HepG2 (cell line): ENCODE data around the gene CHAF1A. TPM values are rescaled to one million over a fixed set of nuclear protein-coding genes. Genes with fewer than 3 reads are reported as not detected.

ENCODE experiments used
- HOXA9 ChIP-seq: sonication (generic); formaldehyde crosslinking; IDR thresholded peaks from 2 replicates; pipeline ENCODE4 v1.8.1; 2022; ENCODE audit warnings: missing genetic modification reagents, mild to moderate bottlenecking, moderate library complexity, borderline replicate concordance
- KLF9 ChIP-seq: IDR thresholded peaks from 2 replicates; pipeline ENCODE4 v1.6.1; 2016; ENCODE audit warnings: low read depth
- NFKB2 ChIP-seq: sonication (generic); formaldehyde crosslinking; IDR thresholded peaks from 2 replicates; pipeline ENCODE4 v1.4.0; 2020; ENCODE audit warnings: missing genetic modification reagents, borderline replicate concordance
- RBM22 ChIP-seq: fragments of 200-400 bp; formaldehyde crosslinking; optimal IDR thresholded peaks from 2 replicates; pipeline ENCODE3; 2017; ENCODE audit warnings: mild to moderate bottlenecking, low read length, moderate library complexity
- SMAD9 ChIP-seq: sonication (generic); formaldehyde crosslinking; IDR thresholded peaks from 2 replicates; pipeline ENCODE4 v1.5.1; 2020; ENCODE audit warnings: mild to moderate bottlenecking, missing genetic modification reagents
- TBP ChIP-seq: sonication (generic); formaldehyde crosslinking; IDR thresholded peaks from 2 replicates; pipeline ENCODE4 v1.5.0; 2020; ENCODE audit warnings: missing genetic modification reagents
- ZNF138 ChIP-seq: sonication (generic); formaldehyde crosslinking; IDR thresholded peaks from 2 replicates; pipeline ENCODE4 v1.5.0; 2020; ENCODE audit warnings: mild to moderate bottlenecking, low read depth, missing genetic modification reagents
- ZNF383 ChIP-seq: sonication (generic); formaldehyde crosslinking; IDR thresholded peaks from 2 replicates; pipeline ENCODE4 v1.4.0; 2020; ENCODE audit warnings: missing genetic modification reagents, mild to moderate bottlenecking, borderline replicate concordance
- ZNF550 ChIP-seq: sonication (generic); formaldehyde crosslinking; IDR thresholded peaks from 2 replicates; pipeline ENCODE4 v1.4.0; 2020; ENCODE audit warnings: mild to moderate bottlenecking, missing genetic modification reagents, borderline replicate concordance
- ZNF674 ChIP-seq: sonication (generic); formaldehyde crosslinking; IDR thresholded peaks from 2 replicates; pipeline ENCODE4 v1.5.0; 2020; ENCODE audit warnings: low read depth, mild to moderate bottlenecking, missing genetic modification reagents
- polyA plus RNA-seq, 8 experiments: library from polyadenylated mRNA; depleted of rRNA in 3 of 8; stranded (reverse) in 7 of 8; unstranded in 1 of 8; fragments of >200 nt; fragmentation: Illumina TruSeq in 4 of 8; extraction: Trizol in 4 of 8; gene quantifications; 2 replicates each; pipeline versions ENCODE4 v1.2.1 to v1.2.3, GENCODE V29; 2011 to 2016; ENCODE audit warnings: low read depth in 4 of 8, missing spikeins in 1 of 8, mixed read lengths in 1 of 8; ENCODE audit not compliant: insufficient read depth in 1 of 8
- total RNA-seq, 5 experiments: library from RNA; depleted of rRNA; stranded (reverse); fragments of >200 nt; fragmentation: Illumina TruSeq; extraction: Trizol; gene quantifications; 2 replicates each; pipeline ENCODE4 v1.2.3, GENCODE V29; 2016; ENCODE audit warnings: low read depth in 1 of 5
- TF ChIP-seq, protein P1 (sequence below): sonication (generic); formaldehyde crosslinking; IDR thresholded peaks from 2 replicates; pipeline ENCODE4 v1.5.1; 2020; ENCODE audit warnings: missing genetic modification reagents, mild to moderate bottlenecking, borderline replicate concordance
- TF ChIP-seq, protein P2 (sequence below): sonication (generic); formaldehyde crosslinking; IDR thresholded peaks from 2 replicates; pipeline ENCODE4 v1.8.0; 2022; ENCODE audit warnings: mild to moderate bottlenecking, missing genetic modification reagents, moderate library complexity
- TF ChIP-seq, protein P3 (sequence below): sonication (generic); formaldehyde crosslinking; IDR thresholded peaks from 2 replicates; pipeline ENCODE4 v1.4.0; 2020; ENCODE audit warnings: mild to moderate bottlenecking, missing genetic modification reagents
- TF ChIP-seq, protein P4 (sequence below): sonication (generic); formaldehyde crosslinking; IDR thresholded peaks from 2 replicates; pipeline ENCODE4 v1.4.0; 2020; ENCODE audit warnings: mild to moderate bottlenecking, missing genetic modification reagents
- TF ChIP-seq, protein P5 (sequence below): sonication (generic); formaldehyde crosslinking; IDR thresholded peaks from 2 replicates; pipeline ENCODE4 v1.5.1; 2020; ENCODE audit warnings: mild to moderate bottlenecking, missing genetic modification reagents, moderate library complexity

CHAF1A gene
- total and polyA plus RNA-seq, 2 of the 13 experiments (the other 11 are each of a cell fraction or from before 2014, with no cell fraction given) = 11.0 to 34.8 TPM

DNA sequence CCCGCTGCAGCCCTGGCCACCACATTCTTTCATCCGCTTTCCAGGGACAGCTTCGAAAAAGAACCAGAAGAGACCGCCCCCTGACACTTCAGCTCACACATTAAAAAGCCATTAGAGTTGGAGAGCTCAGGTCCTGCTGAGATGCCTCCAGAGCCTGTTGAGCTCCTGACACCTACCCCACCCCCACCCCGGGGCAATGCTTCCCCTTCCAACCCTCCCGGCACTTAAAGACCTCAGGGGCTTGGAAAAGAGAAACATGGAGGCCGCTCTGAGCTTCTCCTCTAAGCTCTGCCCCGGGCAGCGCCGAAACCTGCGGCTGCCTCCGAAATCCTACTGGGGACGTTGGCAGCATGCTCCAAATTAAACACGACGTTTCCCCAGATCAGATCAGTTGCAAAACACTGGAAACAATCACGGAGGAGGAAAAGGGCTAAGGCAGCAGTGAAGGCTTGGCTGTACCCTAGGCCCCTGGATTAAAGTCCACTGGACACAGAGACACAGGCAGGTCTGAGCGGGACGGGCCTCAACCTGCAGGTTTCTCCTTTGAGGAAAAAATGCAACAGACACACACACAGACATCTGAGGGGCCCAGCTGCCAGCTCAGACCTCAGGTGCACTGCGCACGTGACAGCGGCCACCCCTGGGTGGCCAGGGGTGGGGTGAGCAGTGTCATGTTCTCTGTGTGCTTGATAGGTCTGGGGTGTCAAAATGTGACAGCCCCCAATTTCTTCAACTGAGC, 11.7 kb upstream of the CHAF1A start (continued):
- TF ChIP-seq ZNF550 (CRISPR knock-in tag) = no peak
- no peak for TF ChIP-seq ZNF383 (CRISPR knock-in tag)
- peak; percentile 46; the same call in 1 of the 2 replicates for TF ChIP-seq NFKB2 (CRISPR knock-in tag)
- TF ChIP-seq ZNF138 = no peak
- TF ChIP-seq, protein P1, sequence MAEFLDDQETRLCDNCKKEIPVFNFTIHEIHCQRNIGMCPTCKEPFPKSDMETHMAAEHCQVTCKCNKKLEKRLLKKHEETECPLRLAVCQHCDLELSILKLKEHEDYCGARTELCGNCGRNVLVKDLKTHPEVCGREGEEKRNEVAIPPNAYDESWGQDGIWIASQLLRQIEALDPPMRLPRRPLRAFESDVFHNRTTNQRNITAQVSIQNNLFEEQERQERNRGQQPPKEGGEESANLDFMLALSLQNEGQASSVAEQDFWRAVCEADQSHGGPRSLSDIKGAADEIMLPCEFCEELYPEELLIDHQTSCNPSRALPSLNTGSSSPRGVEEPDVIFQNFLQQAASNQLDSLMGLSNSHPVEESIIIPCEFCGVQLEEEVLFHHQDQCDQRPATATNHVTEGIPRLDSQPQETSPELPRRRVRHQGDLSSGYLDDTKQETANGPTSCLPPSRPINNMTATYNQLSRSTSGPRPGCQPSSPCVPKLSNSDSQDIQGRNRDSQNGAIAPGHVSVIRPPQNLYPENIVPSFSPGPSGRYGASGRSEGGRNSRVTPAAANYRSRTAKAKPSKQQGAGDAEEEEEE (CRISPR knock-in tag) = no peak
- TF ChIP-seq, protein P2, sequence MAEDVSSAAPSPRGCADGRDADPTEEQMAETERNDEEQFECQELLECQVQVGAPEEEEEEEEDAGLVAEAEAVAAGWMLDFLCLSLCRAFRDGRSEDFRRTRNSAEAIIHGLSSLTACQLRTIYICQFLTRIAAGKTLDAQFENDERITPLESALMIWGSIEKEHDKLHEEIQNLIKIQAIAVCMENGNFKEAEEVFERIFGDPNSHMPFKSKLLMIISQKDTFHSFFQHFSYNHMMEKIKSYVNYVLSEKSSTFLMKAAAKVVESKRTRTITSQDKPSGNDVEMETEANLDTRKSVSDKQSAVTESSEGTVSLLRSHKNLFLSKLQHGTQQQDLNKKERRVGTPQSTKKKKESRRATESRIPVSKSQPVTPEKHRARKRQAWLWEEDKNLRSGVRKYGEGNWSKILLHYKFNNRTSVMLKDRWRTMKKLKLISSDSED (CRISPR knock-in tag) = no peak
- TF ChIP-seq, protein P3, sequence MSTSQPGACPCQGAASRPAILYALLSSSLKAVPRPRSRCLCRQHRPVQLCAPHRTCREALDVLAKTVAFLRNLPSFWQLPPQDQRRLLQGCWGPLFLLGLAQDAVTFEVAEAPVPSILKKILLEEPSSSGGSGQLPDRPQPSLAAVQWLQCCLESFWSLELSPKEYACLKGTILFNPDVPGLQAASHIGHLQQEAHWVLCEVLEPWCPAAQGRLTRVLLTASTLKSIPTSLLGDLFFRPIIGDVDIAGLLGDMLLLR (CRISPR knock-in tag) = 0 out of 2 replicates have a peak, but pooled peaks have one; percentile 32
- TF ChIP-seq TBP (CRISPR knock-in tag) = no peak
- TF ChIP-seq, protein P4, sequence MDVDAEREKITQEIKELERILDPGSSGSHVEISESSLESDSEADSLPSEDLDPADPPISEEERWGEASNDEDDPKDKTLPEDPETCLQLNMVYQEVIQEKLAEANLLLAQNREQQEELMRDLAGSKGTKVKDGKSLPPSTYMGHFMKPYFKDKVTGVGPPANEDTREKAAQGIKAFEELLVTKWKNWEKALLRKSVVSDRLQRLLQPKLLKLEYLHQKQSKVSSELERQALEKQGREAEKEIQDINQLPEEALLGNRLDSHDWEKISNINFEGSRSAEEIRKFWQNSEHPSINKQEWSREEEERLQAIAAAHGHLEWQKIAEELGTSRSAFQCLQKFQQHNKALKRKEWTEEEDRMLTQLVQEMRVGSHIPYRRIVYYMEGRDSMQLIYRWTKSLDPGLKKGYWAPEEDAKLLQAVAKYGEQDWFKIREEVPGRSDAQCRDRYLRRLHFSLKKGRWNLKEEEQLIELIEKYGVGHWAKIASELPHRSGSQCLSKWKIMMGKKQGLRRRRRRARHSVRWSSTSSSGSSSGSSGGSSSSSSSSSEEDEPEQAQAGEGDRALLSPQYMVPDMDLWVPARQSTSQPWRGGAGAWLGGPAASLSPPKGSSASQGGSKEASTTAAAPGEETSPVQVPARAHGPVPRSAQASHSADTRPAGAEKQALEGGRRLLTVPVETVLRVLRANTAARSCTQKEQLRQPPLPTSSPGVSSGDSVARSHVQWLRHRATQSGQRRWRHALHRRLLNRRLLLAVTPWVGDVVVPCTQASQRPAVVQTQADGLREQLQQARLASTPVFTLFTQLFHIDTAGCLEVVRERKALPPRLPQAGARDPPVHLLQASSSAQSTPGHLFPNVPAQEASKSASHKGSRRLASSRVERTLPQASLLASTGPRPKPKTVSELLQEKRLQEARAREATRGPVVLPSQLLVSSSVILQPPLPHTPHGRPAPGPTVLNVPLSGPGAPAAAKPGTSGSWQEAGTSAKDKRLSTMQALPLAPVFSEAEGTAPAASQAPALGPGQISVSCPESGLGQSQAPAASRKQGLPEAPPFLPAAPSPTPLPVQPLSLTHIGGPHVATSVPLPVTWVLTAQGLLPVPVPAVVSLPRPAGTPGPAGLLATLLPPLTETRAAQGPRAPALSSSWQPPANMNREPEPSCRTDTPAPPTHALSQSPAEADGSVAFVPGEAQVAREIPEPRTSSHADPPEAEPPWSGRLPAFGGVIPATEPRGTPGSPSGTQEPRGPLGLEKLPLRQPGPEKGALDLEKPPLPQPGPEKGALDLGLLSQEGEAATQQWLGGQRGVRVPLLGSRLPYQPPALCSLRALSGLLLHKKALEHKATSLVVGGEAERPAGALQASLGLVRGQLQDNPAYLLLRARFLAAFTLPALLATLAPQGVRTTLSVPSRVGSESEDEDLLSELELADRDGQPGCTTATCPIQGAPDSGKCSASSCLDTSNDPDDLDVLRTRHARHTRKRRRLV (CRISPR knock-in tag) = no peak
- TF ChIP-seq KLF9 (CRISPR knock-in tag) = no peak
- TF ChIP-seq ZNF674 (CRISPR knock-in tag) = no peak
- TF ChIP-seq, protein P5, sequence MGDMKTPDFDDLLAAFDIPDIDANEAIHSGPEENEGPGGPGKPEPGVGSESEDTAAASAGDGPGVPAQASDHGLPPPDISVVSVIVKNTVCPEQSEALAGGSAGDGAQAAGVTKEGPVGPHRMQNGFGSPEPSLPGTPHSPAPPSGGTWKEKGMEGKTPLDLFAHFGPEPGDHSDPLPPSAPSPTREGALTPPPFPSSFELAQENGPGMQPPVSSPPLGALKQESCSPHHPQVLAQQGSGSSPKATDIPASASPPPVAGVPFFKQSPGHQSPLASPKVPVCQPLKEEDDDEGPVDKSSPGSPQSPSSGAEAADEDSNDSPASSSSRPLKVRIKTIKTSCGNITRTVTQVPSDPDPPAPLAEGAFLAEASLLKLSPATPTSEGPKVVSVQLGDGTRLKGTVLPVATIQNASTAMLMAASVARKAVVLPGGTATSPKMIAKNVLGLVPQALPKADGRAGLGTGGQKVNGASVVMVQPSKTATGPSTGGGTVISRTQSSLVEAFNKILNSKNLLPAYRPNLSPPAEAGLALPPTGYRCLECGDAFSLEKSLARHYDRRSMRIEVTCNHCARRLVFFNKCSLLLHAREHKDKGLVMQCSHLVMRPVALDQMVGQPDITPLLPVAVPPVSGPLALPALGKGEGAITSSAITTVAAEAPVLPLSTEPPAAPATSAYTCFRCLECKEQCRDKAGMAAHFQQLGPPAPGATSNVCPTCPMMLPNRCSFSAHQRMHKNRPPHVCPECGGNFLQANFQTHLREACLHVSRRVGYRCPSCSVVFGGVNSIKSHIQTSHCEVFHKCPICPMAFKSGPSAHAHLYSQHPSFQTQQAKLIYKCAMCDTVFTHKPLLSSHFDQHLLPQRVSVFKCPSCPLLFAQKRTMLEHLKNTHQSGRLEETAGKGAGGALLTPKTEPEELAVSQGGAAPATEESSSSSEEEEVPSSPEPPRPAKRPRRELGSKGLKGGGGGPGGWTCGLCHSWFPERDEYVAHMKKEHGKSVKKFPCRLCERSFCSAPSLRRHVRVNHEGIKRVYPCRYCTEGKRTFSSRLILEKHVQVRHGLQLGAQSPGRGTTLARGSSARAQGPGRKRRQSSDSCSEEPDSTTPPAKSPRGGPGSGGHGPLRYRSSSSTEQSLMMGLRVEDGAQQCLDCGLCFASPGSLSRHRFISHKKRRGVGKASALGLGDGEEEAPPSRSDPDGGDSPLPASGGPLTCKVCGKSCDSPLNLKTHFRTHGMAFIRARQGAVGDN = peak; percentile 84
- no peak for TF ChIP-seq RBM22
- no peak for TF ChIP-seq SMAD9
- no peak for TF ChIP-seq HOXA9 (CRISPR knock-in tag)
